Measurements from ENCODE around the gene PRSS35. TPM values are rescaled to one million over a fixed set of nuclear protein-coding genes. Genes with fewer than 3 reads are reported as not detected.
"Not testable (repeated sequence)": the region's sequence is repeated elsewhere in the genome, so short reads cannot be mapped to it uniquely, and the experiment has no call there.

PRSS35 gene
- total RNA-seq, 3 donors from 2014 or later: 0.14 TPM; not detected in 2

DNA sequence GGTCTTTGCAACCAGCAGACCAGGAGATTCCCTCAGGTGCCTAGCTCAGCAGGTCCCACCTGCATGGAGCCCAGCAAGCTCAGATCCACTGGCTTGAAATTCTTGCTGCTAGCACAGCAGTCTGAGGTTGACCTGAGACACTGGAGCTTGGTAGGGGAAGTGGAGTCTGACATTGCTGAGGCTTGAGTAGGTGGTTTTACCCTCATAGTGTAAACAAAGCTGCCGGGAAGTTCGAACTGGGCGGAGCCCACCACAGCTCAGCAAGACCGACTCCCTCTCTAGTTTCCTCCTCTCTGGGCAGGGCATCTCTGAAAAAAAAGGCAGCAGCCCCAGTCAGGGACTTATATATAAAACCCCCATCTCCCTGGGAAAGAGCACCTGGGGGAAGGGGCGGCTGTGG lies 34.3 kb downstream of the PRSS35 start:
- peak in 1 of 3 donors; percentile 40 for DNase-seq
- no peak overlapping the region for H3K4me3 ChIP-seq
- intact Hi-C loops (cut with DNase I, micrococcal nuclease): no loop called here

DNA sequence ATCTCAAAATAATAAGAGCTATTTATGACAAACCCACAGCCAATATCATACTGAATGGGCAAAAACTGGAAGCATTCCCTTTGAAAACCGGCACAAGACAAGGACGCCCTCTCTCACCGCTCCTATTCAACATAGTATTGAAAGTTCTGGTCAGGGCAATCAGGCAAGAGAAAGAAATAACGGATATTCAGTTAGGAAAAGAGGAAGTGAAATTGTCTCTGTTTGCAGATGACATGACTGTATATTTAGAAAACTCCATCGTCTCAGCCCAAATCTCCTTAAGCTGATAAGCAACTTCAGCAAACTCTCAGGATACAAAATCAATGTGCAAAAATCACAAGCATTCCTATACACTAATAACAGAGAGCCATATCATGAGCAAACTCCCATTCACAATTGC lies 38.1 kb downstream of the PRSS35 start:
- H3K36me3 ChIP-seq (ENCODE audit: low read depth); DNase-seq; H3K4me3 ChIP-seq; H3K9me3 ChIP-seq; ATAC-seq; H3K4me1 ChIP-seq (ENCODE audit: low read depth); intact Hi-C loops (cut with DNase I, micrococcal nuclease): not testable (repeated sequence)

More for the DNA sequence above, 34.3 kb downstream of the PRSS35 start:
- no peak for ATAC-seq
- Histone ChIP-seq H3K36me3 (ENCODE audit: low read depth) (no peaks in the 10 kb centered on the region), H3K4me1 (ENCODE audit: low read depth) (no peaks in the 10 kb centered on the region), H3K9me3 (no peaks in the 10 kb centered on the region)
- TF ChIP-seq, protein P1, sequence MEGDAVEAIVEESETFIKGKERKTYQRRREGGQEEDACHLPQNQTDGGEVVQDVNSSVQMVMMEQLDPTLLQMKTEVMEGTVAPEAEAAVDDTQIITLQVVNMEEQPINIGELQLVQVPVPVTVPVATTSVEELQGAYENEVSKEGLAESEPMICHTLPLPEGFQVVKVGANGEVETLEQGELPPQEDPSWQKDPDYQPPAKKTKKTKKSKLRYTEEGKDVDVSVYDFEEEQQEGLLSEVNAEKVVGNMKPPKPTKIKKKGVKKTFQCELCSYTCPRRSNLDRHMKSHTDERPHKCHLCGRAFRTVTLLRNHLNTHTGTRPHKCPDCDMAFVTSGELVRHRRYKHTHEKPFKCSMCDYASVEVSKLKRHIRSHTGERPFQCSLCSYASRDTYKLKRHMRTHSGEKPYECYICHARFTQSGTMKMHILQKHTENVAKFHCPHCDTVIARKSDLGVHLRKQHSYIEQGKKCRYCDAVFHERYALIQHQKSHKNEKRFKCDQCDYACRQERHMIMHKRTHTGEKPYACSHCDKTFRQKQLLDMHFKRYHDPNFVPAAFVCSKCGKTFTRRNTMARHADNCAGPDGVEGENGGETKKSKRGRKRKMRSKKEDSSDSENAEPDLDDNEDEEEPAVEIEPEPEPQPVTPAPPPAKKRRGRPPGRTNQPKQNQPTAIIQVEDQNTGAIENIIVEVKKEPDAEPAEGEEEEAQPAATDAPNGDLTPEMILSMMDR (IDR thresholded peaks at IDR 0.05): no peak

DNA sequence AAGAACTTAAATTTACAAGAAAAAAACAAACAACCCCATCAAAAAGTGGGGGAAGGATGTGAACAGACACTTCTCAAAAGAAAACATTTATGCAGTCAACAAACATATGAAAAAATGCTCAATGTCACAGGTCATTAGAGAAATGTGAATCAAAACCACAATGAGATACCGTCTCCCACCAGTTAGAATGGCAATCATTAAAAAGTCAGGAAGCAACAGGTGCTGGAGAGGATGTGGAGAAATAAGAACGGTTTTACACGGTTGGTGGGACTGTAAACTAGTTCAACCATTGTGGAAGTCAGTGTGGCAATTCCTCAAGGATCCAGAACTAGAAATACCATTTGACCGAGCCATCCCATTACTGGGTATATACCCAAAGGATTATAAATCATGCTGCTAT lies 39.4 kb downstream of the PRSS35 start:
- H3K36me3 ChIP-seq (ENCODE audit: low read depth); DNase-seq; H3K4me1 ChIP-seq (ENCODE audit: low read depth); H3K9me3 ChIP-seq; H3K4me3 ChIP-seq; ATAC-seq; intact Hi-C loops (cut with DNase I, micrococcal nuclease): not testable (repeated sequence)

DNA sequence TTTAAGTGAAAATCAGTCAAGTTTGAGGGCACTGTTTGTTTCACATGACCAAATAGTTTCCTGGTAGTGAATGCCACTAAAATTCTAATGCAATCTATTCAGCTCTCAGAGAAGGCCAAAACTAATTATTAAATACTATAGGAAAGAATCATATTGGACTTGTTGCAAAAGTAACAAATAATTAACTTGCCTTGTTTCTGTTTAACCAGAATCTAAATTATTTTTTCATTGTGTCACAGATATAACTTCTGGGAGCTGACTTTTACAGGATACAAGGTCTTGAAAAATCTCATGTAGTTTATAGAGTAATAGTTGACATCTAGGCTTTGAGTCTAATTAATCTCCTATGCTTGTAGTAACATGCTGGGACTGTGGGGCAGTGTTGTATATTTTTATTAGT lies 44.5 kb downstream of the PRSS35 start:
- intact Hi-C loops (cut with DNase I, micrococcal nuclease): no loop called here
- DNase-seq: no peak
- no peak for ATAC-seq

DNA sequence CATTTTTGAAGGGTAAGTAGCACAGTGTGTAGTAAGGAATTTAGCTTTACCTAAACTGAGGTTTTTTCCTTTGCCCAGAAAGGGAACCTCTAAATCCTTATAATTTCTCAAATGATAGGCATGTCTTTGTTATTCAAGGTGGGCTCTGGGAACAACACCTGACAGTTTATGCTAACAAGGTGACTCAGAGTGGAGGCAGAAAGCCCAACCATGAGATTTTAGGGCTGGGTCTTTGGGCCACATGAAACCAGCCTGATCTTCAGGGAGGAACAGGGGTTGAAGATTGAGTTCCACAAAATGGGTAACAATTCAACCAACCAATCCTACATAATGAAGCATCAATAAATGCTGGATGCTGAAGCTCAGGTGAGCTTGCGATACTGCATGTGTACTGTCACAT lies 46.6 kb downstream of the PRSS35 start:
- TF ChIP-seq, protein P1 (IDR thresholded peaks at IDR 0.05): no peak
- intact Hi-C loops (cut with DNase I, micrococcal nuclease): no loop called here
- Histone ChIP-seq H3K4me1 (ENCODE audit: low read depth) (no peaks in the 10 kb centered on the region), H3K9me3 (no peaks in the 10 kb centered on the region), H3K36me3 (ENCODE audit: low read depth) (no peaks in the 10 kb centered on the region), H3K4me3 (no peak overlapping the region)
- ATAC-seq (no peak), DNase-seq (no peak)

More for the DNA sequence above, 44.5 kb downstream of the PRSS35 start:
- Histone ChIP-seq H3K4me1 (ENCODE audit: low read depth) (no peaks in the 10 kb centered on the region), H3K9me3 (no peaks in the 10 kb centered on the region), H3K4me3 (no peak overlapping the region), H3K36me3 (ENCODE audit: low read depth) (no peaks in the 10 kb centered on the region)
- TF ChIP-seq, protein P1 (IDR thresholded peaks at IDR 0.05): no peak

DNA sequence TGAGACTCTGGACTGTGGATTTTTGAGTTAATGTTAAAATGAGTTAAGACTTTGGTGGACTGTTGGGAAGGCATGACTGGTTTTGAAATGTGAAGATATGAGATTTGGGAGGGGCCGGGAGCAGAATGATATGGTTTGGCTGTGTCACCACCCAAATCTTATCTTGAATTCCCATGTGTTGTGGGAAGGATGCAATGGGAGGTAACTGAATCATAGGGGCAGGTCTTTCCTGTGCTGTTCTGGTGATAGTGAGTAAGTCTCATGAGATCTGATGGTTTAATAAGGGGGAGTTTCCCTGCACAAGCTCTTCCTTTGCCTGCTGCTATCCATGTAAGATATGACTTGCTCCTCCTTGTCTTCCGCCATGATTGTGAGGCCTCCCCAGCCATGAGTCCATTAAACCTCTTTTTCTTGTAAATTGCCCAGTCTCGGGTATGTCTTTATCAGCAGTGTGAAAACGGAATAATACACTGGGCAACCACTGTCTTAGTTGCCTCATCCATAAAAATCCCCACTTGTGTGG lies 59.4 kb downstream of the PRSS35 start:
- H3K36me3 ChIP-seq (ENCODE audit: low read depth); DNase-seq; H3K9me3 ChIP-seq; intact Hi-C loops (cut with DNase I, micrococcal nuclease); ATAC-seq; H3K4me3 ChIP-seq; H3K4me1 ChIP-seq (ENCODE audit: low read depth): not testable (repeated sequence)

DNA sequence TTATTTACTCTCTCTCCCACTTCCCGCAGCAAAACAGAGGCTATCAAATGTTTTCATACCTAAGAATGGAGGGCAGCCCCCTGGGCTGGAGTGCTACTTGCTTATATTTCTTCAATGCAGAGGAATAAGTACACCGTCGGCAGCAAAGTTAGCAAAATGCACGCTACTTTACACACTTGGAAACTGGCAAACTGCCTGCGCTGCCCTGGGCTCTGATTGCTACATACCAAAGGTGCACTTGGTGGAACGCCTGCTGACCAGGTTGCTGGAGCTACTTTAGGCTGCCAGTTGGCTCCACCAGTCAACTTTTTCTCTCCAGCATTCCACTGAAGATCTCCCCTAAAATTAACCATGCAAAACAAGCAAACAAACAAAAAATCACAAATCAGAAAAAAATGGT lies 62.4 kb downstream of the PRSS35 start:
- H3K4me3 ChIP-seq: no peak overlapping the region
- H3K36me3 ChIP-seq (ENCODE audit: low read depth): no peaks in the 10 kb centered on the region
- DNase-seq (no peak), ATAC-seq (no peak)
- H3K4me1 ChIP-seq (ENCODE audit: low read depth): no peaks in the 10 kb centered on the region
- intact Hi-C loops (cut with DNase I, micrococcal nuclease): no loop called here
- H3K9me3 ChIP-seq: no peaks in the 10 kb centered on the region
- TF ChIP-seq, protein P1 (IDR thresholded peaks at IDR 0.05): no peak

Other genes starting within 250 kb of the PRSS35 start
- 10 to 100 TPM in 1 of 3 donors, 1 to 10 TPM in 2; 2.6 to 10.4 (median 7.3) TPM for gene ME1, start 81.5 kb upstream of the PRSS35 start, total RNA-seq
- 1 to 10 TPM in 1 of 3 donors, under 1 TPM in 2; 0.29 to 3.5 (median 0.49) TPM for gene SNAP91, start 196.6 kb downstream of the PRSS35 start, total RNA-seq

All from mucosa of descending colon (tissue), 3 donors.